ENCODE measurements around the gene MYH8. TPM values are rescaled to one million over a fixed set of nuclear protein-coding genes. Genes with fewer than 3 reads are reported as not detected.

Gene MYH8
- total and polyA plus RNA-seq, 7 donors, result not detected

- H3K4me1 ChIP-seq, result peaks cover 0 to 9% (median 1%) of the 10 kb centered on the region in 4 donors
- DNase-seq, result no peak
- TF ChIP-seq POLR2AphosphoS5 (IDR thresholded peaks at IDR 0.05), result no peak
- TF ChIP-seq EP300 (IDR thresholded peaks at IDR 0.05), result no peak
- TF ChIP-seq CTCF (IDR thresholded peaks at IDR 0.05), result no peak
- no peak for TF ChIP-seq POLR2A (IDR thresholded peaks at IDR 0.05)
- H3K4me3 ChIP-seq, result no peak overlapping the region
- no peak overlapping the region for H3K27ac ChIP-seq
- WGBS, 2 donors, result 75 to 76% methylated on average over 2 of the region's 2 CpGs
- no peaks in the 10 kb centered on the region for H3K27me3 ChIP-seq
- intact Hi-C loops (cut with DNase I), result no loop called here
- no peaks in the 10 kb centered on the region for H3K36me3 ChIP-seq
- no peaks in the 10 kb centered on the region for H3K9me3 ChIP-seq
Observed at GRCh38 chr17:10429421-10430045, 7.8 kb upstream of the MYH8 start.

GRCh38 chr17:10428781-10429180 is 7.0 kb upstream of the MYH8 start:
- no peak for DNase-seq

GRCh38 chr17:10421211-10421610 is 539 bp downstream of the MYH8 start:
- intact Hi-C loops (cut with DNase I), result no loop called here
- TF ChIP-seq CTCF (IDR thresholded peaks at IDR 0.05) (no peak), POLR2AphosphoS5 (IDR thresholded peaks at IDR 0.05) (no peak), EP300 (IDR thresholded peaks at IDR 0.05) (no peak), POLR2A (IDR thresholded peaks at IDR 0.05) (no peak)
- WGBS, 2 donors, result 73 to 80% methylated on average over 2 of the region's 2 CpGs
- no peaks in the 10 kb centered on the region for H3K27me3 ChIP-seq
- no peaks in the 10 kb centered on the region for H3K36me3 ChIP-seq
- no peak for DNase-seq
- no peak overlapping the region for H3K4me3 ChIP-seq
- H3K9me3 ChIP-seq, result no peaks in the 10 kb centered on the region
- H3K4me1 ChIP-seq, result no peaks in the 10 kb centered on the region
- H3K27ac ChIP-seq, result no peak overlapping the region

More at GRCh38 chr17:10428781-10429180, 7.0 kb upstream of the MYH8 start:
- Histone ChIP-seq H3K4me3 (no peak overlapping the region), H3K4me1 (peaks cover 0 to 9% (median 1%) of the 10 kb centered on the region in 4 donors), H3K9me3 (no peaks in the 10 kb centered on the region), H3K27ac (no peak overlapping the region), H3K27me3 (no peaks in the 10 kb centered on the region), H3K36me3 (no peaks in the 10 kb centered on the region)
- WGBS, 2 donors, result 84 to 89% methylated on average over 2 of the region's 2 CpGs
- TF ChIP-seq POLR2A (IDR thresholded peaks at IDR 0.05) (no peak), CTCF (IDR thresholded peaks at IDR 0.05) (no peak), POLR2AphosphoS5 (IDR thresholded peaks at IDR 0.05) (no peak), EP300 (IDR thresholded peaks at IDR 0.05) (no peak)
- intact Hi-C loops (cut with DNase I), result no loop called here

- WGBS, 2 donors, result 68 to 74% methylated on average over 2 of the region's 2 CpGs
- DNase-seq, result no peak
- H3K4me1 ChIP-seq, result no peaks in the 10 kb centered on the region
- H3K9me3 ChIP-seq, result no peaks in the 10 kb centered on the region
- TF ChIP-seq CTCF (IDR thresholded peaks at IDR 0.05) (no peak), POLR2AphosphoS5 (IDR thresholded peaks at IDR 0.05) (no peak), POLR2A (IDR thresholded peaks at IDR 0.05) (no peak), EP300 (IDR thresholded peaks at IDR 0.05) (no peak)
- no peak overlapping the region for H3K4me3 ChIP-seq
- intact Hi-C loops (cut with DNase I), result no loop called here
- no peaks in the 10 kb centered on the region for H3K27me3 ChIP-seq
- H3K36me3 ChIP-seq, result no peaks in the 10 kb centered on the region
- no peak overlapping the region for H3K27ac ChIP-seq
Observed at GRCh38 chr17:10420811-10421210, 939 bp downstream of the MYH8 start.

- H3K27ac ChIP-seq, result no peak overlapping the region
- intact Hi-C loops (cut with DNase I), result no loop called here
- WGBS, 2 donors, result 65 to 70% methylated on average over 3 of the region's 3 CpGs
- DNase-seq, result no peak
- no peak for TF ChIP-seq POLR2A (IDR thresholded peaks at IDR 0.05)
- no peak for TF ChIP-seq EP300 (IDR thresholded peaks at IDR 0.05)
- TF ChIP-seq POLR2AphosphoS5 (IDR thresholded peaks at IDR 0.05), result no peak
- TF ChIP-seq CTCF (IDR thresholded peaks at IDR 0.05), result no peak
- no peak overlapping the region for H3K4me3 ChIP-seq
- no peaks in the 10 kb centered on the region for H3K4me1 ChIP-seq
- H3K36me3 ChIP-seq, result no peaks in the 10 kb centered on the region
- H3K9me3 ChIP-seq, result no peaks in the 10 kb centered on the region
- H3K27me3 ChIP-seq, result no peaks in the 10 kb centered on the region
Observed at GRCh38 chr17:10417431-10417830, 4.3 kb downstream of the MYH8 start.

All from sigmoid colon (tissue), 7 donors.